HepG2 (cell line): ENCODE data around the gene TXNRD2. TPM values are rescaled to one million over a fixed set of nuclear protein-coding genes. Genes with fewer than 3 reads are reported as not detected.
A peak's percentile ranks its signal among the peaks of the same experiment; 100 is the strongest.

Experiments used
- BCL6 ChIP-seq: IDR thresholded peaks from 2 replicates; pipeline ENCODE4 v1.6.1; 2016; ENCODE audit warnings: missing genetic modification reagents, missing compliant biosample characterization
- BHLHE40 ChIP-seq: IDR thresholded peaks from 2 replicates; pipeline ENCODE4 v1.6.1; 2011; ENCODE audit warnings: low read length, improper control_type of control experiment
- CC2D1A ChIP-seq: sonication (generic); formaldehyde crosslinking; IDR thresholded peaks from 2 replicates; pipeline ENCODE4 v1.8.1; 2023; ENCODE audit warnings: mild to moderate bottlenecking, missing genetic modification reagents
- GABPA ChIP-seq, 2 experiments: IDR thresholded peaks; 2 replicates each; pipeline ENCODE4 v1.6.1; 2011 to 2016; ENCODE audit warnings: low read depth in 2 of 2, low read length in 1 of 2, missing biosample characterization in 1 of 2, missing genetic modification characterization in 1 of 2
- HNRNPK ChIP-seq: fragments of 200-400 bp; formaldehyde crosslinking; IDR thresholded peaks from 2 replicates; pipeline ENCODE4 v1.6.1; 2018; ENCODE audit warnings: low read length, low read depth, moderate library complexity, mild to moderate bottlenecking; ENCODE audit not compliant: poor library complexity, severe bottlenecking
- HOXA3 ChIP-seq: sonication (generic); formaldehyde crosslinking; IDR thresholded peaks from 2 replicates; pipeline ENCODE4 v1.5.0; 2020; ENCODE audit warnings: missing genetic modification reagents
- PAXIP1 ChIP-seq: sonication (generic); formaldehyde crosslinking; conservative IDR thresholded peaks from 2 replicates; pipeline ENCODE4 v1.4.0; 2020; ENCODE audit warnings: mild to moderate bottlenecking, missing genetic modification reagents, moderate library complexity
- POLR2AphosphoS5 ChIP-seq: IDR thresholded peaks from 2 replicates; pipeline ENCODE4 v1.6.1; 2012; ENCODE audit warnings: low read depth, low read length
- REXO4 ChIP-seq: sonication (generic); formaldehyde crosslinking; IDR thresholded peaks from 2 replicates; pipeline ENCODE4 v1.8.0; 2022; ENCODE audit warnings: missing genetic modification reagents, mild to moderate bottlenecking, borderline replicate concordance
- SNAPC5 ChIP-seq: sonication (generic); formaldehyde crosslinking; IDR thresholded peaks from 2 replicates; pipeline ENCODE4 v1.8.1; 2023; ENCODE audit warnings: mild to moderate bottlenecking, missing genetic modification reagents, borderline replicate concordance
- TP53 ChIP-seq: sonication (generic); formaldehyde crosslinking; conservative IDR thresholded peaks from 2 replicates; pipeline ENCODE4 v1.4.0; 2020; ENCODE audit warnings: missing genetic modification reagents
- ZBTB20 ChIP-seq: sonication (generic); formaldehyde crosslinking; IDR thresholded peaks from 2 replicates; pipeline ENCODE4 v1.8.1; 2023; ENCODE audit warnings: missing genetic modification reagents, low read depth, mild to moderate bottlenecking, borderline replicate concordance
- ZBTB8A ChIP-seq: sonication (generic); formaldehyde crosslinking; IDR thresholded peaks from 2 replicates; pipeline ENCODE4 v1.4.0; 2020; ENCODE audit warnings: mild to moderate bottlenecking, low read depth, missing genetic modification reagents, borderline replicate concordance
- ZNF101 ChIP-seq: sonication (generic); formaldehyde crosslinking; IDR thresholded peaks from 2 replicates; pipeline ENCODE4 v1.4.0; 2020; ENCODE audit warnings: mild to moderate bottlenecking, low read depth, missing genetic modification reagents, borderline replicate concordance
- ZNF430 ChIP-seq: sonication (generic); formaldehyde crosslinking; IDR thresholded peaks from 2 replicates; pipeline ENCODE4 v1.9.0; 2021; ENCODE audit warnings: mild to moderate bottlenecking, missing genetic modification reagents
- ZNF512 ChIP-seq: sonication (generic); formaldehyde crosslinking; IDR thresholded peaks from 2 replicates; pipeline ENCODE4 v1.4.0; 2020; ENCODE audit warnings: mild to moderate bottlenecking, missing genetic modification reagents
- ZNF513 ChIP-seq: sonication (generic); formaldehyde crosslinking; conservative IDR thresholded peaks from 2 replicates; pipeline ENCODE4 v1.5.0; 2020; ENCODE audit warnings: missing genetic modification reagents
- ZNF567 ChIP-seq: sonication (generic); formaldehyde crosslinking; IDR thresholded peaks from 2 replicates; pipeline ENCODE4 v1.8.1; 2023; ENCODE audit warnings: mild to moderate bottlenecking, missing genetic modification reagents, borderline replicate concordance
- ZNF580 ChIP-seq: IDR thresholded peaks from 2 replicates; pipeline ENCODE4 v1.6.1; 2016; ENCODE audit warnings: low read depth, borderline replicate concordance
- ZNF713 ChIP-seq: sonication (generic); formaldehyde crosslinking; IDR thresholded peaks from 2 replicates; pipeline ENCODE4 v1.4.0; 2020; ENCODE audit warnings: mild to moderate bottlenecking, missing genetic modification reagents
- ZNF737 ChIP-seq: sonication (generic); formaldehyde crosslinking; IDR thresholded peaks from 2 replicates; pipeline ENCODE4 v1.5.0; 2020; ENCODE audit warnings: missing genetic modification reagents, mild to moderate bottlenecking, borderline replicate concordance
- polyA plus RNA-seq, 8 experiments: library from polyadenylated mRNA; depleted of rRNA in 3 of 8; stranded (reverse) in 7 of 8; unstranded in 1 of 8; fragments of >200 nt; fragmentation: Illumina TruSeq in 4 of 8; extraction: Trizol in 4 of 8; gene quantifications; 2 replicates each; pipeline versions ENCODE4 v1.2.1 to v1.2.3, GENCODE V29; 2011 to 2016; ENCODE audit warnings: low read depth in 4 of 8, missing spikeins in 1 of 8, mixed read lengths in 1 of 8; ENCODE audit not compliant: insufficient read depth in 1 of 8
- total RNA-seq, 5 experiments: library from RNA; depleted of rRNA; stranded (reverse); fragments of >200 nt; fragmentation: Illumina TruSeq; extraction: Trizol; gene quantifications; 2 replicates each; pipeline ENCODE4 v1.2.3, GENCODE V29; 2016; ENCODE audit warnings: low read depth in 1 of 5

The TXNRD2 gene
- total and polyA plus RNA-seq, 2 of the 13 experiments (the other 11 are each of a cell fraction or from before 2014, with no cell fraction given), result 17.5 to 18.6 TPM

GRCh38 chr22:19880786-19881569 lies 60.6 kb downstream of the TXNRD2 start (continued):
- no peak for TF ChIP-seq ZNF513
- TF ChIP-seq ZNF512, result no peak
- TF ChIP-seq HNRNPK, result no peak
- no peak for TF ChIP-seq REXO4 (CRISPR knock-in tag)
- TF ChIP-seq PAXIP1, result peak; percentile 87
- TF ChIP-seq ZNF737 (CRISPR knock-in tag), result no peak
- no peak for TF ChIP-seq ZBTB20 (CRISPR knock-in tag)
- TF ChIP-seq BCL6, result peak; percentile 69
- no peak for TF ChIP-seq ZNF101 (CRISPR knock-in tag)
- no peak for TF ChIP-seq CC2D1A (CRISPR knock-in tag)
- TF ChIP-seq ZNF567 (CRISPR knock-in tag), result no peak
- no peak for TF ChIP-seq GABPA (IDR thresholded peaks at IDR 0.05; ENCODE audit: low read depth, low read length)
- TF ChIP-seq GABPA (CRISPR knock-in tag; IDR thresholded peaks at IDR 0.05; ENCODE audit: low read depth), result 0 out of 2 replicates have a peak, but pooled peaks have one; percentile 34
- no peak for TF ChIP-seq SNAPC5 (CRISPR knock-in tag)
- TF ChIP-seq ZNF430 (CRISPR knock-in tag), result peak; percentile 61; the same call in 1 of the 2 replicates
- no peak for TF ChIP-seq TP53 (CRISPR knock-in tag)
- TF ChIP-seq HOXA3, result peak; percentile 64; the same call in 1 of the 2 replicates
- TF ChIP-seq ZBTB8A (CRISPR knock-in tag), result no peak
- no peak for TF ChIP-seq ZNF713 (CRISPR knock-in tag)
- TF ChIP-seq ZNF580 (CRISPR knock-in tag), result no peak
- TF ChIP-seq BHLHE40, result no peak
- TF ChIP-seq POLR2AphosphoS5, result no peak
